Kidney (tissue), 14 donors: ENCODE measurements around the gene CRIP1. TPM values are rescaled to one million over a fixed set of nuclear protein-coding genes. Genes with fewer than 3 reads are reported as not detected.

ENCODE experiments used
- DNase-seq, 5 donors: peaks; one replicate each; pipeline ENCODE4 v3.0.0-alpha.2; 2013 to 2020
- FAIRE-seq: peaks from 2 replicates; lab custom pipeline; 2012; peaks lifted over from hg19 to GRCh38; lab: Jason Lieb, UNC
- H3K27ac ChIP-seq, 2 donors: one replicate each; pipeline ENCODE4 v1.7.0; 2013; ENCODE audit warnings: low read depth in 2 of 2, low read length in 2 of 2, inconsistent platforms in 1 of 2
- H3K27me3 ChIP-seq: one replicate; pipeline ENCODE4 v1.7.1; 2013; ENCODE audit warnings: low read length, inconsistent platforms; ENCODE audit not compliant: control insufficient read depth, insufficient read depth
- H3K36me3 ChIP-seq, 3 donors: one replicate each; pipeline versions ENCODE4 v1.7.0 to v1.7.1; 2013; ENCODE audit warnings: low read length in 3 of 3, control low read depth in 1 of 3, inconsistent platforms in 1 of 3; ENCODE audit not compliant: insufficient read depth in 3 of 3, control insufficient read depth in 2 of 3
- H3K4me1 ChIP-seq, 3 donors: one replicate each; pipeline versions ENCODE4 v1.7.0 to v1.7.1; 2013; ENCODE audit warnings: low read length in 3 of 3, inconsistent platforms in 1 of 3, low read depth in 1 of 3; ENCODE audit not compliant: control insufficient read depth in 2 of 3, insufficient read depth in 2 of 3
- H3K4me3 ChIP-seq, 3 donors: one replicate each; pipeline versions ENCODE4 v1.7.0 to v1.8.1; 2013; ENCODE audit warnings: low read length in 3 of 3, control low read depth in 1 of 3, inconsistent platforms in 1 of 3
- H3K9ac ChIP-seq, 3 donors: one replicate each; pipeline versions ENCODE4 v1.7.0 to v1.7.1; 2013; ENCODE audit warnings: low read length in 3 of 3, control low read depth in 1 of 3, inconsistent platforms in 1 of 3
- H3K9me3 ChIP-seq, 3 donors: one replicate each; pipeline versions ENCODE4 v1.7.0 to v1.7.1; 2013; ENCODE audit warnings: low read length in 3 of 3, control low read depth in 1 of 3, inconsistent platforms in 1 of 3; ENCODE audit not compliant: control insufficient read depth in 2 of 3, insufficient read depth in 1 of 3
- CTCF ChIP-seq: IDR thresholded peaks from 3 replicates; pipeline ENCODE4 v1.5.1; 2012; ENCODE audit warnings: mild to moderate bottlenecking, moderate library complexity, borderline replicate concordance; ENCODE audit not compliant: insufficient read depth; ENCODE audit errors: extremely low read depth
- intact Hi-C: fragments of 100-400 bp; cut with DNase I; formaldehyde crosslinking; loops from one replicate; pipeline ENCODE4 v1.11.1; 2022
- polyA plus RNA-seq: library from polyadenylated mRNA; stranded (reverse); fragments of 350-450 nt; fragmentation: Illumina TruSeq; extraction: RNeasy Lipid Tissue Mini Kit (QIAGEN cat#74804); gene quantifications from one replicate; pipeline ENCODE4 v1.2.3, GENCODE V29; 2014; ENCODE audit warnings: low read depth, low replicate concordance; ENCODE audit not compliant: insufficient read depth
- total RNA-seq: library from RNA; stranded (reverse); fragmentation: NEBNext Ultra II Directional; extraction: Animal tissue kit (Norgen Biotek cat#: 25700); gene quantifications from one replicate; pipeline ENCODE4 v1.2.1, GENCODE V29; 2021
- donor health status: control.
- donor health status: control.
- donor health status: control.
- donor health status: control.
- donor health status: control.
- donor health status: DM: yes; HTN: yes; CAD: no.
- donor health status: Normal renal cell carcinoma (clear cell type).

CRIP1 gene
- total and polyA plus RNA-seq, 2 donors from 2014 or later = 272 to 381 TPM

GRCh38 chr14:105449276-105450122, 37.2 kb upstream of the CRIP1 start:
- DNase-seq (peak in 2 of 5 donors; percentile 43 to 78), FAIRE-seq (no peak)
- Histone ChIP-seq H3K4me1 (no peaks in the 10 kb centered on the region), H3K4me3 (no peak overlapping the region), H3K36me3 (peaks cover 0 to 6% (median 6%) of the 10 kb centered on the region in 3 donors), H3K9me3 (no peaks in the 10 kb centered on the region), H3K9ac (no peak overlapping the region), H3K27me3 (no peaks in the 10 kb centered on the region), H3K27ac (no peak overlapping the region)
- TF ChIP-seq CTCF = no peak
- intact Hi-C loops = no loop called here

GRCh38 chr14:105450123-105450505, 36.6 kb upstream of the CRIP1 start:
- intact Hi-C loops = no loop called here
- no peaks in the 10 kb centered on the region for H3K27me3 ChIP-seq
- TF ChIP-seq CTCF = no peak
- no peaks in the 10 kb centered on the region for H3K9me3 ChIP-seq
- no peaks in the 10 kb centered on the region for H3K4me1 ChIP-seq
- DNase-seq (peak in 2 of 5 donors; percentile 39 to 72), FAIRE-seq (no peak)
- H3K4me3 ChIP-seq = no peak overlapping the region
- no peak overlapping the region for H3K27ac ChIP-seq
- H3K9ac ChIP-seq = no peak overlapping the region
- H3K36me3 ChIP-seq = peaks cover 0 to 6% (median 6%) of the 10 kb centered on the region in 3 donors

- Histone ChIP-seq H3K4me3 (no peak overlapping the region), H3K27me3 (no peaks in the 10 kb centered on the region), H3K36me3 (peaks cover 0 to 8% (median 6%) of the 10 kb centered on the region in 3 donors), H3K9ac (no peak overlapping the region), H3K9me3 (no peaks in the 10 kb centered on the region), H3K4me1 (no peaks in the 10 kb centered on the region), H3K27ac (no peak overlapping the region)
- TF ChIP-seq CTCF = no peak
- intact Hi-C loops = no loop called here
- peak in 1 of 5 donors; percentile 30 for DNase-seq
- no peak for FAIRE-seq
These were observed 35.6 kb upstream of the CRIP1 start for GRCh38 chr14:105450864-105451720.
